IPS-NIHi7 (cell line): ENCODE data around the gene DDX47.
A peak's percentile ranks its signal among the peaks of the same experiment; 100 is the strongest.
"Not testable (repeated sequence)": the region's sequence is repeated elsewhere in the genome, so short reads cannot be mapped to it uniquely, and the experiment has no call there.

Experiments used
- DNase-seq: peaks from one replicate; pipeline ENCODE4 v3.0.0; 2012; ENCODE audit warnings: mixed read lengths; ENCODE audit errors: extremely low spot score

DDX47 gene

DNA sequence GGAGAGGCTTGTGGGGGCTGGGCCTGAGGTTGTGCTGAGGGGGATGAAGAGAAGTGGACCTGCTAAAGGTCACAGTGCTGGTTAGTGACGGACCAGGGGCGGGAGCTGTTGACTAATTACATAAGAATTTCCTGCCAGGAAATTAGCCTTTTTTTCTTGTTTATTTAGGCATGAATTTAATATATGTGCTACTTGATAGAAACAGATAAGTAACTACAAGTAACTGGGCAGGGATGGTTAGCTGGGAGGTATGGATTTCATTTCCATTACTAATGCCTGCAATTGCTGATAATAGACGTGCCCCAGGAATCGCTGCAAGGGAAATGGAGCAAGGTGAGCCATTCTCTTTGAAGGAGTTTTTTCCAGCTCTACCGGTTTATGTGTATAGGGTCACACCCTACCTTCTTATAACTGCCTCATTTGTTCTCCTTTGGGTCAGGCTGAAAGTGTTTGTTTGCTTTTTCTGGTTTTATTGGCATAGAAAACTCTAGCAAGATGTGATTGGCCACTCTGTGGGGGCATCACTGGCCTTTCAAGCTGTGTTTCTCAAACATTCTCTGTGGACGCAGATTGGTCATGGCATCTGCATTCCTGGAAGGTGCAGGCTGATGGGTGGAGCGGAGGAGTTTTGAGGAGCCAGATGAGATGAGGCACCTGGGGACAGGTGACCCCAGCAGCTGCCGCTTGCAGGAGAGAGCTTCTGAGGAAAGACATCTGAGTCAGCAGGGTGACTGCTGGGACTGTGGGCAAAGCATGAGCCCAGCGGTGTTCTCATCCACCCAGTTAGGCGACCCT is 59.2 kb downstream of the DDX47 start:
- DNase-seq = peak; percentile 32

GRCh38 chr12:12872934-12873275 is 59.8 kb downstream of the DDX47 start:
- DNase-seq = no peak

- DNase-seq = no peak
Observed at GRCh38 chr12:12874029-12874428, 60.9 kb downstream of the DDX47 start.

- not testable (repeated sequence) for DNase-seq
Observed at GRCh38 chr12:12875301-12875700, 62.2 kb downstream of the DDX47 start.

- no peak for DNase-seq
Observed at GRCh38 chr12:12877153-12877768, 64.1 kb downstream of the DDX47 start.

DNA sequence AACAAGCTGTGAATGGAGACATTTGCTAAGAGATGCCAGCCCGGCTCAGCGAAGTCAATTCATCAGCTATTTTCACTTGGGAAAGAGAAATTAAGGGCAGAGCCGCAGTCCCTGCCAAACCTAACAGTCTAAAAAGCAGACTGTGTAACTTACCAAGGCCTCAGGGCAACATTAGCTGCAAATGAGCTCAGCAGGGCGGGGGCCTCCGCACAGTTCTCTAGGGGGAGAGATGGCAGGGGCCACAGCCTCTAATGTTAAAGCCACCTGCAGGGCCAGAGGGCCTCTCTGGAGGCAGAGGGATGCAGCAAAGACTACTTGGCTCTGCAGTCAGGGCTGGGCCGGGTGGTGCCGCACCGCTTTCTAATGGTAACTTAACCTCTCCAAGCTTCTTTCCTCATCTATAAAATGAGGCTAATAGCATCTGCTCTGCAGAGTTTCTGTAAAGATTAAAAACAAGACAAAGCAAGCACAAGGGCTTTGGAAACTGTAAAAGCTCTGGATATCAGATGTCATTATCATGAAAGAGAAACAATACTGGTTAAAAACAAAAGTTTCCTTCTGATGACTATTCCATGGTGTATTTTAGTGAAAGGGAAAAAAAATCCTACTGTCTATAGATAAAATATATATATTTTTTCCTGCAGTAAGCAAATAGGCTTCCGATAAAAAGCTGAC is 64.8 kb downstream of the DDX47 start:
- no peak for DNase-seq
